OCI-LY3 (cell line): ENCODE measurements around the gene RABIF.

ENCODE experiments used
- CTCF ChIP-seq: fragments of 200-600, 300-600 bp; sonication (generic); IDR thresholded peaks from 2 replicates; pipeline ENCODE4 v1.5.1; 2014; ENCODE audit warnings: antibody characterized with exemption, low read length, low read depth
- EZH2phosphoT487 ChIP-seq: fragments of 200-600 bp; shearing (Covaris generic); IDR thresholded peaks from 2 replicates; pipeline ENCODE4 v1.6.1; 2018; ENCODE audit warnings: antibody characterized with exemption, mixed run types, low read depth

GRCh38 chr1:202873026-202873425 is 15.9 kb downstream of the RABIF start:
- TF ChIP-seq CTCF: no peak
- no peak for TF ChIP-seq EZH2phosphoT487
